K562 (cell line): ENCODE results near the gene VGF. TPM values are rescaled to one million over a fixed set of nuclear protein-coding genes. Genes with fewer than 3 reads are reported as not detected.
A peak's percentile ranks its signal among the peaks of the same experiment; 100 is the strongest.

Experiments used
- ATAC-seq: fragments of 200-7000 bp; cut with Tn5 transposase; 3 replicates; pipeline ENCODE4 v1.9.1; 2020; ENCODE audit warnings: moderate library complexity
- BruUV-seq: library from RNA; stranded (reverse); fragments of 400-500 nt; replicated peaks from 2 replicates; lab custom pipeline; 2021; lab: Mats Ljungman, UMichigan
- CTCF ChIA-PET: fragments of 300-600 bp; formaldehyde crosslinking; extraction: SDS; loops from one replicate; lab custom pipeline; 2021; ENCODE audit warnings: low intra/inter-chr PET ratio; lab: Yijun Ruan, JAX
- POLR2A ChIA-PET: fragments of 300-600, 350-650 bp; sonication (Branson Sonifier 250); formaldehyde crosslinking; extraction: SDS; loops from one replicate; lab custom pipeline; 2021; ENCODE audit warnings: antibody characterized with exemption, inconsistent platforms; lab: Yijun Ruan, JAX
- DNase-seq, 4 experiments: peaks; one replicate each; pipeline versions ENCODE4 v3.0.0 to v3.0.0-alpha.2; 2011 to 2018; ENCODE audit warnings: low spot score in 3 of 4, mixed read lengths in 3 of 4; ENCODE audit errors: extremely low read depth in 1 of 4
- FAIRE-seq: peaks from 2 replicates; lab custom pipeline; 2011; peaks lifted over from hg19 to GRCh38; lab: Jason Lieb, UNC
- H2AFZ ChIP-seq: 2 replicates; pipeline ENCODE4 v1.6.0; 2011; ENCODE audit warnings: low read depth, low read length, control low read depth, inconsistent platforms
- H3K27ac ChIP-seq: fragments of 200-600 bp; 3 replicates; pipeline ENCODE4 v1.8.0; 2011; ENCODE audit warnings: low read depth, mild to moderate bottlenecking, control low read depth, inconsistent platforms, low read length, moderate library complexity, mixed read lengths; ENCODE audit errors: extremely low read depth
- H3K27me3 ChIP-seq, 2 experiments: fragments of 300-600 bp in 1 of 2; 2 replicates in 1 of 2; 3 replicates in 1 of 2; pipeline versions ENCODE4 v1.6.0 to v1.8.0; 2011; ENCODE audit warnings: inconsistent platforms in 2 of 2, low read length in 2 of 2, mild to moderate bottlenecking in 1 of 2, mixed read lengths in 1 of 2, moderate library complexity in 1 of 2; ENCODE audit not compliant: control insufficient read depth in 2 of 2, insufficient read depth in 2 of 2
- H3K36me3 ChIP-seq: fragments of 300-600 bp; 3 replicates; pipeline ENCODE4 v1.8.0; 2011; ENCODE audit warnings: mild to moderate bottlenecking, low read length, inconsistent platforms; ENCODE audit not compliant: control insufficient read depth, insufficient read depth
- H3K4me1 ChIP-seq, 2 experiments: fragments of 200-600 bp in 1 of 2; replicated peaks in 1 of 2; 2 replicates in 1 of 2; 3 replicates in 1 of 2; pipeline versions ENCODE4 v1.5.1 to v1.8.0; 2011; ENCODE audit warnings: inconsistent platforms in 2 of 2, low read length in 2 of 2, mild to moderate bottlenecking in 1 of 2, mixed read lengths in 1 of 2, moderate library complexity in 1 of 2; ENCODE audit not compliant: control insufficient read depth in 2 of 2, insufficient read depth in 2 of 2
- H3K4me2 ChIP-seq: 2 replicates; pipeline ENCODE4 v1.6.1; 2011; ENCODE audit warnings: low read length, control low read depth, inconsistent platforms, mixed read lengths; ENCODE audit not compliant: insufficient read depth
- H3K4me3 ChIP-seq: fragments of 200-600 bp; sonication (generic), shearing (Covaris generic); 2 replicates; pipeline ENCODE4 v1.5.1; 2016; ENCODE audit warnings: control low read depth, inconsistent platforms
- H3K79me2 ChIP-seq: fragments of 200-600 bp; 3 replicates; pipeline ENCODE4 v1.8.0; 2011; ENCODE audit warnings: low read length, inconsistent platforms; ENCODE audit not compliant: control insufficient read depth, insufficient read depth
- H3K9ac ChIP-seq, 2 experiments: 2 replicates each; pipeline versions ENCODE4 v1.6.0 to v1.6.1; 2011; ENCODE audit warnings: low read depth in 2 of 2, low read length in 2 of 2, control low read depth in 1 of 2, inconsistent platforms in 1 of 2, mild to moderate bottlenecking in 1 of 2, mixed read lengths in 1 of 2; ENCODE audit not compliant: insufficient read depth in 1 of 2
- H3K9me1 ChIP-seq: one replicate; pipeline ENCODE4 v1.6.0; 2011; ENCODE audit warnings: inconsistent platforms, mild to moderate bottlenecking, low read length, moderate library complexity; ENCODE audit not compliant: control insufficient read depth, insufficient read depth
- H3K9me3 ChIP-seq: replicated peaks from 2 replicates; pipeline ENCODE4 v1.5.1; 2011; ENCODE audit warnings: low read depth, low read length, inconsistent platforms; ENCODE audit not compliant: control insufficient read depth, insufficient read depth
- H4K20me1 ChIP-seq: replicated peaks from 2 replicates; pipeline ENCODE4 v1.6.1; 2011; ENCODE audit warnings: low read length, inconsistent platforms, mixed read lengths; ENCODE audit not compliant: control insufficient read depth, insufficient read depth
- ATF3 ChIP-seq, 2 experiments: fragments of 450-650 bp in 1 of 2; sonication (generic) in 1 of 2; formaldehyde crosslinking in 1 of 2; IDR thresholded peaks in 1 of 2; conservative IDR thresholded peaks in 1 of 2; 2 replicates each; pipeline versions ENCODE4 v1.6.1 to v1.8.1; 2016 to 2023; ENCODE audit warnings: mild to moderate bottlenecking in 2 of 2, moderate library complexity in 2 of 2, inconsistent platforms in 1 of 2, missing genetic modification reagents in 1 of 2
- CBX3 ChIP-seq, 2 experiments: IDR thresholded peaks; 1 replicate in 1 of 2; 2 replicates in 1 of 2; pipeline ENCODE4 v1.6.1; 2012; ENCODE audit warnings: inconsistent platforms in 2 of 2, low read length in 2 of 2, borderline replicate concordance in 1 of 2, control low read depth in 1 of 2
- CTCF ChIP-seq, 3 experiments: IDR thresholded peaks in 2 of 3; conservative IDR thresholded peaks in 1 of 3; 2 replicates each; pipeline ENCODE4 v1.5.1; 2011 to 2012; ENCODE audit warnings: low read length in 3 of 3, mild to moderate bottlenecking in 3 of 3, control low read depth in 2 of 3, improper control_type of control experiment in 1 of 3, inconsistent platforms in 1 of 3, low read depth in 1 of 3, mixed read lengths in 1 of 3, moderate library complexity in 1 of 3; ENCODE audit not compliant: insufficient read depth in 2 of 3
- ELF4 ChIP-seq: fragments of 450-650 bp; formaldehyde crosslinking; IDR thresholded peaks from 2 replicates; pipeline ENCODE4 v1.4.0; 2022; ENCODE audit warnings: missing genetic modification characterization
- ERF ChIP-seq: fragments of 450-650 bp; formaldehyde crosslinking; IDR thresholded peaks from 2 replicates; pipeline ENCODE4 v1.4.0; 2020; ENCODE audit warnings: mild to moderate bottlenecking, mixed read lengths
- ILK ChIP-seq: fragments of 450-650 bp; IDR thresholded peaks from 2 replicates; pipeline ENCODE4 v1.6.1; 2016; ENCODE audit warnings: missing genetic modification characterization, low read depth, mild to moderate bottlenecking, missing compliant biosample characterization, moderate library complexity, borderline replicate concordance
- MTA1 ChIP-seq: fragments of 450-650 bp; IDR thresholded peaks from 2 replicates; pipeline ENCODE4 v1.6.1; 2017; ENCODE audit warnings: borderline replicate concordance
- NBN ChIP-seq: fragments of 450-650 bp; IDR thresholded peaks from 2 replicates; pipeline ENCODE4 v1.6.1; 2016; ENCODE audit warnings: low read depth, mild to moderate bottlenecking
- PTTG1 ChIP-seq: fragments of 450-650 bp; IDR thresholded peaks from 2 replicates; pipeline ENCODE4 v1.6.1; 2016; ENCODE audit warnings: low read depth, mild to moderate bottlenecking, missing genetic modification characterization, missing compliant biosample characterization
- SPI1 ChIP-seq: IDR thresholded peaks from 2 replicates; pipeline ENCODE4 v1.6.1; 2011; ENCODE audit warnings: low read depth, low read length, control low read depth, borderline replicate concordance
- ZKSCAN8 ChIP-seq: fragments of 200-800 bp; sonication (Bioruptor generic); IDR thresholded peaks from 2 replicates; pipeline ENCODE4 v1.6.1; 2016; ENCODE audit warnings: missing genetic modification characterization, missing compliant biosample characterization
- ZNF384 ChIP-seq: IDR thresholded peaks from 2 replicates; pipeline ENCODE4 v1.6.1; 2012; ENCODE audit warnings: low read depth, low read length, improper control_type of control experiment
- ZNF511 ChIP-seq: sonication (generic); formaldehyde crosslinking; IDR thresholded peaks from 2 replicates; pipeline ENCODE4 v1.8.0; 2022; ENCODE audit warnings: mild to moderate bottlenecking, missing genetic modification reagents
- WGBS: fragments of 100-300 bp; shearing (Covaris generic); methylation state at CpG from one replicate; pipeline ENCODE4 v1.1.6; 2016; ENCODE audit warnings: low coverage, mixed read lengths; ENCODE audit not compliant: insufficient coverage; ENCODE audit errors: missing lambda C conversion rate; 5-methylcytosine and 5-hydroxymethylcytosine counted together
- in situ Hi-C: fragments of 300-500 bp; cut with MboI; formaldehyde crosslinking; loops from 4 replicates; pipeline ENCODE4 v1.15.0; 2018; ENCODE audit warnings: inconsistent platforms, mixed read lengths
- intact Hi-C: fragments of 100-400 bp; cut with micrococcal nuclease; formaldehyde crosslinking; loops from 2 replicates; pipeline ENCODE4 v1.14.2; 2022
- polyA plus RNA-seq, 8 experiments: library from polyadenylated mRNA; depleted of rRNA in 4 of 8; stranded (reverse) in 5 of 8; unstranded in 3 of 8; fragments of >200 nt; fragmentation: Nextera tagmentation in 2 of 8; fragmentation: Illumina TruSeq in 1 of 8; extraction: Ambion mirVana in 2 of 8; extraction: Trizol in 1 of 8; gene quantifications; 2 replicates each; pipeline versions ENCODE4 v1.2.1 to v1.2.3, GENCODE V29; 2011 to 2014; ENCODE audit warnings: inconsistent platforms in 1 of 8, missing spikeins in 1 of 8
- total RNA-seq, 7 experiments: library from RNA; depleted of rRNA in 6 of 7; stranded (reverse); fragments of >200 nt in 6 of 7; fragmentation: Illumina TruSeq in 2 of 7; extraction: Trizol in 2 of 7; gene quantifications; 2 replicates each; pipeline versions ENCODE4 v1.2.1 to v1.2.3, GENCODE V29; 2011 to 2021; ENCODE audit warnings: low replicate concordance in 1 of 7
- TF ChIP-seq, protein P1 (sequence below): sonication (generic); formaldehyde crosslinking; IDR thresholded peaks from 2 replicates; pipeline ENCODE4 v1.8.0; 2022; ENCODE audit warnings: mild to moderate bottlenecking, missing genetic modification reagents

Gene VGF
- total and polyA plus RNA-seq, 9 of the 15 experiments (the other 6 are each of a cell fraction or from before 2014, with no cell fraction given), result 0.03 to 5.7 (median 0.34) TPM

GRCh38 chr7:101137651-101138212 is 27.6 kb downstream of the VGF start (continued):
- no peak for TF ChIP-seq ILK
- no peak for TF ChIP-seq MTA1
- TF ChIP-seq CBX3 (IDR thresholded peaks at IDR 0.05; ENCODE audit: borderline replicate concordance in 1 of 2, low read length in 2 of 2), result 0 out of 3 replicates have a peak, but pooled peaks of 1 of the 2 experiments have one; percentile 1

DNA sequence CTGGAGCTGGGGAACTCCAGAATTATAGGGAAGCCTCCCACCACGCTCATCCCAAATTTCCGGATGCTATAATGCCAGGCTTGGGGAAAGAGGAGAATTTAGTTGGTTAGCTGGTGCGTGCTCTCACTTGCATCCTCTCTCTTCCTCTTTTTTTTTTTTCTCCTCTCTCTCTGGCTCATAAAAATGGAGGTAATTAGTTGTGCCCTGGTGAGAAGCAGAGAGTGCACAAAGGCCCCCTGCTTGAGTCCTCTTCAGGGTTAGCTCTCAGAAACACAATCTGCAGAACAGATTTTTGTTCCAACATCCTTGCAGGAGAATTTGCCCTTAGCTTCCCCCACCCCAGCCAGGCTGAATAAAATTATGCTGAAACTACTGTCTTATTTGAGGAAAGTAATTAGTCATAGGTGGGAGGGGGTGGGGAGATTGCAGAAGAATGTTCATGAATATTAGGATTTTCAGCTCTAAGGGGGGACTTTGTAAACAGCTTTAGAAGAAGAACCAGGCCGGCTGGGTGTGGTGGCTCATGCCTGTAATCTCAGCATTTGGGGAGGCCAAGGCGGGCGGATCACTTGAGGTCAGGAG is 30.9 kb downstream of the VGF start:
- DNase-seq, result no peak
- Histone ChIP-seq H3K27ac (no peak overlapping the region), H3K9ac (no peak overlapping the region), H3K27me3 (no peaks in the 10 kb centered on the region), H3K4me3 (no peak overlapping the region), H3K9me1 (no peaks in the 10 kb centered on the region), H2AFZ (no peak overlapping the region), H3K4me1 (peaks cover 20 to 42% of the 10 kb centered on the region in 2 experiments), H3K4me2 (no peak overlapping the region), H3K9me3 (no peaks in the 10 kb centered on the region), H4K20me1 (no peaks in the 10 kb centered on the region), H3K79me2 (no peaks in the 10 kb centered on the region), H3K36me3 (no peaks in the 10 kb centered on the region)
- in situ Hi-C loops, result no loop called here
- BruUV-seq, result no TSS peak
- no peak for ATAC-seq
- intact Hi-C loops, result no loop called here
- no peak for FAIRE-seq
- CTCF ChIA-PET, result no interaction called here
- WGBS, result 57% methylated on average over 4 of the region's 6 CpGs
- TF ChIP-seq NBN (no peak), SPI1 (peak; percentile 85), ZNF511 (CRISPR knock-in tag) (no peak), ELF4 (CRISPR knock-in tag) (no peak), ERF (CRISPR knock-in tag) (no peak), ZNF384 (peak; percentile 26; the same call in 1 of the 2 replicates), ATF3 (IDR thresholded peaks at IDR 0.05) (0 out of 2 replicates have a peak, but pooled peaks have one; percentile 16), ATF3 (CRISPR knock-in tag; conservative IDR thresholded peaks at IDR 0.05) (no peak), PTTG1 (no peak), ZKSCAN8 (CRISPR knock-in tag) (no peak), CTCF (IDR thresholded peaks at IDR 0.05 in 2 of 3, conservative IDR thresholded peaks at IDR 0.05 in 1 of 3; ENCODE audit: insufficient read depth in 2 of 3, low read depth in 1 of 3, low read length in 3 of 3) (no peak)
- TF ChIP-seq, protein P1, sequence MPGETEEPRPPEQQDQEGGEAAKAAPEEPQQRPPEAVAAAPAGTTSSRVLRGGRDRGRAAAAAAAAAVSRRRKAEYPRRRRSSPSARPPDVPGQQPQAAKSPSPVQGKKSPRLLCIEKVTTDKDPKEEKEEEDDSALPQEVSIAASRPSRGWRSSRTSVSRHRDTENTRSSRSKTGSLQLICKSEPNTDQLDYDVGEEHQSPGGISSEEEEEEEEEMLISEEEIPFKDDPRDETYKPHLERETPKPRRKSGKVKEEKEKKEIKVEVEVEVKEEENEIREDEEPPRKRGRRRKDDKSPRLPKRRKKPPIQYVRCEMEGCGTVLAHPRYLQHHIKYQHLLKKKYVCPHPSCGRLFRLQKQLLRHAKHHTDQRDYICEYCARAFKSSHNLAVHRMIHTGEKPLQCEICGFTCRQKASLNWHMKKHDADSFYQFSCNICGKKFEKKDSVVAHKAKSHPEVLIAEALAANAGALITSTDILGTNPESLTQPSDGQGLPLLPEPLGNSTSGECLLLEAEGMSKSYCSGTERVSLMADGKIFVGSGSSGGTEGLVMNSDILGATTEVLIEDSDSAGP (CRISPR knock-in tag), result no peak
- POLR2A ChIA-PET, result interaction anchor here (0.5 to 3.1 kb wide), 5 partner anchors 10 to 34 kb away, joined by 3 to 13 read pairs (median 3); partner anchors contain the start of gene AP1S1
